Vagina (tissue), 2 donors: Measurements from ENCODE around the gene MLYCD. TPM values are rescaled to one million over a fixed set of nuclear protein-coding genes. Genes with fewer than 3 reads are reported as not detected.

Experiments used
- DNase-seq, 2 donors: peaks; one replicate each; pipeline ENCODE4 v3.0.0-alpha.2; 2017; ENCODE audit errors: extremely low spot score in 2 of 2
- H3K27ac ChIP-seq: fragments of 200-600 bp; sonication (generic); one replicate; pipeline ENCODE4 v1.5.1; 2019
- H3K27me3 ChIP-seq: fragments of 200-600 bp; sonication (generic); one replicate; pipeline ENCODE4 v1.5.1; 2019
- H3K36me3 ChIP-seq, 2 donors: fragments of 200-600 bp; sonication (generic); one replicate each; pipeline ENCODE4 v1.5.1; 2017 to 2019
- H3K4me1 ChIP-seq: fragments of 200-600 bp; sonication (generic); one replicate; pipeline ENCODE4 v1.5.1; 2019
- H3K4me3 ChIP-seq, 2 donors: fragments of 200-600 bp; sonication (generic); 1 replicate in 1 of 2; 2 replicates in 1 of 2; pipeline ENCODE4 v1.5.1; 2016 to 2019
- H3K9me3 ChIP-seq: fragments of 200-600 bp; sonication (generic); one replicate; pipeline ENCODE4 v1.5.1; 2019
- CTCF ChIP-seq, 3 experiments: fragments of 450-650 bp in 2 of 3; fragments of 200-600 bp in 1 of 3; sonication (generic) in 1 of 3; IDR thresholded peaks; one replicate each; pipeline ENCODE4 v1.5.1; 2017 to 2019; ENCODE audit warnings: antibody characterized with exemption in 3 of 3, mild to moderate bottlenecking in 2 of 3, moderate library complexity in 2 of 3
- POLR2A ChIP-seq, 2 donors: fragments of 450-650 bp; IDR thresholded peaks; one replicate each; pipeline ENCODE4 v1.6.1; 2017; ENCODE audit warnings: antibody characterized with exemption in 2 of 2, mild to moderate bottlenecking in 2 of 2, moderate library complexity in 2 of 2
- POLR2AphosphoS5 ChIP-seq, 2 donors: sonication (generic); formaldehyde crosslinking; IDR thresholded peaks; one replicate each; pipeline ENCODE4 v1.9.0; 2017; ENCODE audit warnings: antibody characterized with exemption in 2 of 2, mild to moderate bottlenecking in 2 of 2, low read depth in 1 of 2; ENCODE audit not compliant: insufficient read depth in 1 of 2
- intact Hi-C: fragments of 100-400 bp; cut with DNase I; formaldehyde crosslinking; loops from one replicate; pipeline ENCODE4 v1.15.1; 2023
- total RNA-seq: library from RNA; depleted of rRNA; stranded (reverse); fragments of >200 nt; gene quantifications from one replicate; pipeline ENCODE4 v1.2.3, GENCODE V29; 2016

MLYCD gene
- total RNA-seq, 1 donor from 2014 or later, result 8.8 TPM

GRCh38 chr16:83908798-83909197 lies 9.9 kb downstream of the MLYCD start:
- intact Hi-C loops, result no loop called here
- H3K27ac ChIP-seq, result no peak overlapping the region
- H3K9me3 ChIP-seq, result no peaks in the 10 kb centered on the region
- TF ChIP-seq POLR2A (IDR thresholded peaks at IDR 0.05), result no peak
- TF ChIP-seq POLR2AphosphoS5 (IDR thresholded peaks at IDR 0.05; ENCODE audit: insufficient read depth in 1 of 2, low read depth in 1 of 2), result no peak
- no peak for TF ChIP-seq CTCF (IDR thresholded peaks at IDR 0.05)
- H3K4me1 ChIP-seq, result no peaks in the 10 kb centered on the region
- H3K4me3 ChIP-seq, result no peak overlapping the region
- DNase-seq, result no peak
- H3K27me3 ChIP-seq, result no peaks in the 10 kb centered on the region
- H3K36me3 ChIP-seq, result peaks cover 0 to 31% of the 10 kb centered on the region in 2 donors

GRCh38 chr16:83911290-83911689 lies 12.4 kb downstream of the MLYCD start:
- no peaks in the 10 kb centered on the region for H3K4me1 ChIP-seq
- no peak overlapping the region for H3K27ac ChIP-seq
- no peaks in the 10 kb centered on the region for H3K9me3 ChIP-seq
- no peak overlapping the region for H3K4me3 ChIP-seq
- no peaks in the 10 kb centered on the region for H3K27me3 ChIP-seq
- intact Hi-C loops, result no loop called here
- no peak for DNase-seq
- TF ChIP-seq POLR2A (IDR thresholded peaks at IDR 0.05) (no peak), POLR2AphosphoS5 (IDR thresholded peaks at IDR 0.05; ENCODE audit: insufficient read depth in 1 of 2, low read depth in 1 of 2) (no peak), CTCF (IDR thresholded peaks at IDR 0.05) (no peak)
- peaks cover 0 to 47% of the 10 kb centered on the region in 2 donors for H3K36me3 ChIP-seq

GRCh38 chr16:83912519-83913244 lies 13.8 kb downstream of the MLYCD start:
- H3K36me3 ChIP-seq, result peaks cover 0 to 47% of the 10 kb centered on the region in 2 donors
- H3K9me3 ChIP-seq, result no peaks in the 10 kb centered on the region
- H3K4me1 ChIP-seq, result no peaks in the 10 kb centered on the region
- no peak overlapping the region for H3K27ac ChIP-seq
- TF ChIP-seq CTCF (IDR thresholded peaks at IDR 0.05) (no peak), POLR2AphosphoS5 (IDR thresholded peaks at IDR 0.05; ENCODE audit: insufficient read depth in 1 of 2, low read depth in 1 of 2) (no peak), POLR2A (IDR thresholded peaks at IDR 0.05) (no peak)
- DNase-seq, result no peak
- no peak overlapping the region for H3K4me3 ChIP-seq
- intact Hi-C loops, result no loop called here
- H3K27me3 ChIP-seq, result no peaks in the 10 kb centered on the region

GRCh38 chr16:83913245-83913633 lies 14.3 kb downstream of the MLYCD start:
- DNase-seq, result no peak
- Histone ChIP-seq H3K36me3 (peaks cover 0 to 47% of the 10 kb centered on the region in 2 donors), H3K4me1 (no peaks in the 10 kb centered on the region), H3K27ac (no peak overlapping the region), H3K27me3 (no peaks in the 10 kb centered on the region), H3K4me3 (no peak overlapping the region), H3K9me3 (no peaks in the 10 kb centered on the region)
- intact Hi-C loops, result no loop called here
- no peak for TF ChIP-seq POLR2AphosphoS5 (IDR thresholded peaks at IDR 0.05; ENCODE audit: insufficient read depth in 1 of 2, low read depth in 1 of 2)
- no peak for TF ChIP-seq CTCF (IDR thresholded peaks at IDR 0.05)
- TF ChIP-seq POLR2A (IDR thresholded peaks at IDR 0.05), result no peak

- no peak for TF ChIP-seq CTCF (IDR thresholded peaks at IDR 0.05)
- TF ChIP-seq POLR2A (IDR thresholded peaks at IDR 0.05), result no peak
- Histone ChIP-seq H3K36me3 (peaks cover 0 to 55% of the 10 kb centered on the region in 2 donors), H3K4me1 (no peaks in the 10 kb centered on the region), H3K4me3 (no peak overlapping the region), H3K9me3 (no peaks in the 10 kb centered on the region), H3K27me3 (no peaks in the 10 kb centered on the region), H3K27ac (no peak overlapping the region)
- intact Hi-C loops, result no loop called here
- DNase-seq, result no peak
Measured at GRCh38 chr16:83914091-83914710, 15.3 kb downstream of the MLYCD start.
